ENCODE measurements around the gene ZDHHC8.

GRCh38 chr22:20183101-20183500, 51.5 kb downstream of the ZDHHC8 start:
- TF ChIP-seq EZH2phosphoT487 (IDR thresholded peaks at IDR 0.05; ENCODE audit: insufficient read depth, low read depth) (no peak), EZH2 (IDR thresholded peaks at IDR 0.05; ENCODE audit: insufficient read depth, poor library complexity, severe bottlenecking) (no peak)
